DND-41 (cell line): ENCODE results near the gene GOLGA1.

Experiments
- ATAC-seq: fragments of 200-7000 bp; cut with Tn5 transposase; 3 replicates; pipeline ENCODE4 v1.9.1; 2021; ENCODE audit warnings: low read depth; ENCODE audit not compliant: insufficient read depth
- DNase-seq: peaks from one replicate; pipeline ENCODE4 v3.0.0-alpha.2; 2020
- H2AFZ ChIP-seq: 2 replicates; pipeline ENCODE4 v1.6.0; 2012; ENCODE audit warnings: low read depth, low read length
- H3K27ac ChIP-seq: 2 replicates; pipeline ENCODE4 v1.5.1; 2012; ENCODE audit warnings: low read length, inconsistent platforms
- H3K27me3 ChIP-seq: fragments of 200-600 bp; sonication (generic); 2 replicates; pipeline ENCODE4 v1.6.0; 2012; ENCODE audit warnings: low read length, mild to moderate bottlenecking, inconsistent platforms; ENCODE audit not compliant: insufficient read depth, poor library complexity
- H3K36me3 ChIP-seq: 2 replicates; pipeline ENCODE4 v1.5.1; 2012; ENCODE audit warnings: low read length, inconsistent platforms; ENCODE audit not compliant: insufficient read depth
- H3K4me1 ChIP-seq: 2 replicates; pipeline ENCODE4 v1.5.1; 2012; ENCODE audit warnings: mild to moderate bottlenecking, low read length; ENCODE audit not compliant: insufficient read depth
- H3K4me2 ChIP-seq: 2 replicates; pipeline ENCODE4 v1.6.0; 2012; ENCODE audit warnings: mild to moderate bottlenecking, moderate library complexity, low read length, inconsistent platforms; ENCODE audit not compliant: insufficient read depth
- H3K4me3 ChIP-seq, 2 experiments: fragments of 200-600 bp in 1 of 2; shearing (Covaris generic) in 1 of 2; 2 replicates each; pipeline ENCODE4 v1.5.1; 2012 to 2016; ENCODE audit warnings: inconsistent platforms in 2 of 2, low read length in 2 of 2, mild to moderate bottlenecking in 2 of 2, low read depth in 1 of 2, moderate library complexity in 1 of 2
- H3K79me2 ChIP-seq: 2 replicates; pipeline ENCODE4 v1.6.0; 2012; ENCODE audit warnings: low read length, inconsistent platforms; ENCODE audit not compliant: insufficient read depth
- H3K9ac ChIP-seq: 2 replicates; pipeline ENCODE4 v1.6.0; 2012; ENCODE audit warnings: low read depth, mild to moderate bottlenecking, inconsistent platforms, low read length, moderate library complexity
- H3K9me3 ChIP-seq: 2 replicates; pipeline ENCODE4 v1.5.1; 2012; ENCODE audit warnings: low read length, moderate library complexity, mild to moderate bottlenecking, inconsistent platforms; ENCODE audit not compliant: insufficient read depth, severe bottlenecking
- H4K20me1 ChIP-seq: 2 replicates; pipeline ENCODE4 v1.6.0; 2012; ENCODE audit warnings: low read length; ENCODE audit not compliant: insufficient read depth
- CTCF ChIP-seq: IDR thresholded peaks from 2 replicates; pipeline ENCODE4 v1.5.1; 2012; ENCODE audit warnings: borderline replicate concordance, low read length, moderate library complexity, mild to moderate bottlenecking; ENCODE audit not compliant: poor library complexity, severe bottlenecking; ENCODE audit errors: extremely low read depth
- EZH2 ChIP-seq: IDR thresholded peaks from 3 replicates; pipeline ENCODE4 v1.6.1; 2012; ENCODE audit warnings: borderline replicate concordance, low read depth, mild to moderate bottlenecking, moderate library complexity, low read length, inconsistent platforms; ENCODE audit not compliant: severe bottlenecking

Gene GOLGA1

GRCh38 chr9:124870723-124871122 lies 70.2 kb downstream of the GOLGA1 start:
- peak overlapping the region; percentile 93 for H3K9ac ChIP-seq
- no peak for DNase-seq
- peak overlapping the region; percentile 93 for H3K27ac ChIP-seq
- H3K36me3 ChIP-seq = peaks cover 59% of the 10 kb centered on the region
- peak overlapping the region; percentile 74 to 92; a peak in 3 of 4 replicates for H3K4me3 ChIP-seq
- no peak overlapping the region for H2AFZ ChIP-seq
- no peaks in the 10 kb centered on the region for H3K27me3 ChIP-seq
- H3K9me3 ChIP-seq = no peaks in the 10 kb centered on the region
- no peak for TF ChIP-seq CTCF
- TF ChIP-seq EZH2 = no peak
- H4K20me1 ChIP-seq = peaks cover 60% of the 10 kb centered on the region
- H3K4me2 ChIP-seq = peak overlapping the region; percentile 72
- no peak for ATAC-seq
- H3K79me2 ChIP-seq = peaks cover 77% of the 10 kb centered on the region
- peaks cover 37% of the 10 kb centered on the region for H3K4me1 ChIP-seq

- Histone ChIP-seq H3K27me3 (no peaks in the 10 kb centered on the region), H3K9me3 (no peaks in the 10 kb centered on the region), H2AFZ (peak overlapping the region; percentile 77; the same call in 1 of the 2 replicates), H3K36me3 (peaks cover 52% of the 10 kb centered on the region), H3K27ac (peak overlapping the region; percentile 93), H3K4me2 (peak overlapping the region; percentile 72), H3K4me1 (peaks cover 37% of the 10 kb centered on the region), H3K79me2 (peaks cover 71% of the 10 kb centered on the region), H4K20me1 (peaks cover 53% of the 10 kb centered on the region), H3K4me3 (peak overlapping the region; percentile 74 to 92), H3K9ac (peak overlapping the region; percentile 93)
- DNase-seq (peak; percentile 78), ATAC-seq (peak; percentile 41)
- TF ChIP-seq EZH2 = no peak
- TF ChIP-seq CTCF = no peak
Observed at GRCh38 chr9:124869986-124870560, 70.8 kb downstream of the GOLGA1 start.

- H3K79me2 ChIP-seq = peaks cover 65% of the 10 kb centered on the region
- peak; percentile 40 for DNase-seq
- peak overlapping the region; percentile 93 for H3K27ac ChIP-seq
- H3K4me3 ChIP-seq = peak overlapping the region; percentile 74 to 92
- H3K27me3 ChIP-seq = no peaks in the 10 kb centered on the region
- peak overlapping the region; percentile 72 for H3K4me2 ChIP-seq
- H3K9ac ChIP-seq = peak overlapping the region; percentile 93
- peaks cover 47% of the 10 kb centered on the region for H3K36me3 ChIP-seq
- H3K9me3 ChIP-seq = no peaks in the 10 kb centered on the region
- peak overlapping the region; percentile 77; the same call in 1 of the 2 replicates for H2AFZ ChIP-seq
- H4K20me1 ChIP-seq = peaks cover 48% of the 10 kb centered on the region
- peaks cover 37% of the 10 kb centered on the region for H3K4me1 ChIP-seq
- no peak for TF ChIP-seq CTCF
- no peak for TF ChIP-seq EZH2
- ATAC-seq = peak; percentile 16
Observed at GRCh38 chr9:124869466-124869985, 71.4 kb downstream of the GOLGA1 start.
